GM18909 (cell line): ENCODE results near the gene BLOC1S1.

ENCODE experiments used
- ATAC-seq: cut with Tn5 transposase; IDR thresholded peaks from one replicate; pipeline ENCODE4 v1.9.1; 2021; ENCODE audit warnings: mild to moderate bottlenecking; ENCODE audit not compliant: unreplicated experiment, poor library complexity

BLOC1S1 gene

GRCh38 chr12:55715833-55716581 is at the start of gene BLOC1S1:
BLOC1S1 (plus strand) TSS chr12:55716046; CDS start chr12:55716052, 6 bp downstream.
- peak; percentile 92 for ATAC-seq

DNA sequence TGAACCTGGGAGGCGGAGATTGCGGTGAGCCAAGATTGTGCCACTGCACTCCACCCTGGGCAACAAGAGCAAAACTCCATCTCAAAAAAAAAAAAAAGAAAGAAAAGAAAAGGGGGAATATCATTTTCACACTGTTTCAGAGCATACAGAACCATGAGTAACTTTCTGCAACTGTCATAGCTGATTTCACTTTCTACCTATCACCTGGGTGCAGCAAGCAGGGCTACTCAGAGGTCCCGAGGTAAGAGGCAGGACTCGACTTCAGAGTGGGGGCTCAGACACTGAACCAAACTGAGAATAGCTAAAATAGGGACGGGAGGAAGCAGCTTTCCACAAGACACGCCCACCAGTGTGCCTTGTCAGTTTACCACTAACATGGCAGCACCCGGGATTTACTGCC is 49.3 kb upstream of the BLOC1S1 start:
- no peak for ATAC-seq

- no peak for ATAC-seq
Observed at GRCh38 chr12:55670276-55670675, 45.6 kb upstream of the BLOC1S1 start.

GRCh38 chr12:55671746-55672145 is 44.1 kb upstream of the BLOC1S1 start:
- ATAC-seq = no peak

GRCh38 chr12:55673638-55674037 is 42.2 kb upstream of the BLOC1S1 start:
- peak; percentile 99 for ATAC-seq

GRCh38 chr12:55675666-55676065 is 40.2 kb upstream of the BLOC1S1 start:
- ATAC-seq = no peak

GRCh38 chr12:55676707-55677106 is 39.1 kb upstream of the BLOC1S1 start:
- no peak for ATAC-seq

GRCh38 chr12:55679691-55680090 is 36.2 kb upstream of the BLOC1S1 start:
- ATAC-seq = no peak

DNA sequence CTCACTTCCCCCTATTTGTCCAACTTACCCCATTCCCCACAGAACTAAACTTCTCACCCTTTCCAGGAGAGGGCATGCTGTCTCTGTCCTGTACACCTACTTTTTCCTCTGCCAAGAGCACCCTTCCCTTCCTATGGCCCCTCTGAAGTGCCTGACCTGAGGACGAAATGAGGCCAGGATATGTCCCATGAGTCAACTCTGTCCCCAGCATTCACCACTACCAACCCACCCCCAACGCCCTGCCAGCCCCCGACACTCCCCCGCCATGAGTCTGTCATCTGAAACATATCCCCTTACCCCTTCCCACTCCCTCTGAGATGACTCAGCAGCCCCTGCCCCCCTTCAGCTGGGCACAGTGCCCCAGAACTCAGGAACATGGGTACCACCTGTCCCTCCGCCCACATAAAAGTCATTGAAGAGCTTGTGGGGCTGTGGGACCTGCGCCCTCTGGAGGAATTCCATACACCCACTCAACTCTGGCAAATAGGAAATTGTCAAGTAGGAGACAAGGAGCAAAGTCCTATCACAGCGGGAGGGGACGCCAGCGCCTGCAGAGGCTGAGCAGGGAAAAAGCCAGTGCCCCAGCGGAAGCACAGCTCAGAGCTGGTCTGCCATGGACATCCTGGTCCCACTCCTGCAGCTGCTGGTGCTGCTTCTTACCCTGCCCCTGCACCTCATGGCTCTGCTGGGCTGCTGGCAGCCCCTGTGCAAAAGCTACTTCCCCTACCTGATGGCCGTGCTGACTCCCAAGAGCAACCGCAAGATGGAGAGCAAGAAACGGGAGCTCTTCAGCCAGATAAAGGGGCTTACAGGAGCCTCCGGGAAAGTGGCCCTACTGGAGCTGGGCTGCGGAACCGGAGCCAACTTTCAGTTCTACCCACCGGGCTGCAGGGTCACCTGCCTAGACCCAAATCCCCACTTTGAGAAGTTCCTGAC is 34.4 kb upstream of the BLOC1S1 start:
- peak; percentile 46 for ATAC-seq

DNA sequence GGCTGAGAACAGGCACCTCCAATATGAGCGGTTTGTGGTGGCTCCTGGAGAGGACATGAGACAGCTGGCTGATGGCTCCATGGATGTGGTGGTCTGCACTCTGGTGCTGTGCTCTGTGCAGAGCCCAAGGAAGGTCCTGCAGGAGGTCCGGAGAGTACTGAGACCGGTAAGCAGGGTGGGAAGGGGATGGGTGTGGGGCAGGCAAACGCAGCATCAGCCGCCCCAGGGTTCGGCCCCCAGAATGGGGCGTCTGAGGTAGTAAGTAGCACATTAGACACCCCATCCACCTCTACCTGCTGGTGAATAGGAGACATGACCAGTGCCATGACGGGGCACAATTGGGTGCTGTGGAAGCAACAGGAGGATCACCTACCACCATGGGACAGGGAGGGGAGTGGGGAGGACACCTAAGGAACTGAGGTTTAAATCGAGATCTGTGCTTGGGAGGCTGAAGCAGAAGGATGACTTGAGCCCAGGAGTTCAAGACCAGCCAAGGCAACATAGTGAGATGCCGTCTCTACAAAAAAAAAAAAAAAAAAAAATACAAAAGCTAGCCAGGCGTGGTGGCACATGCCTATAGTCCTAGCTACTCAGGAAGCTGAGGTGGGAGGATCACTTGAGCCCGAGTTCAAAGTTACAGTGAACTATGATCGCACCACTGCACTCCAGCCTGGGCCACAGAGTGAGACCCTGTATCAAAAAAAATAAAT is 33.6 kb upstream of the BLOC1S1 start:
- ATAC-seq = peak; percentile 27

GRCh38 chr12:55683676-55684075 is 32.2 kb upstream of the BLOC1S1 start:
- no peak for ATAC-seq

GRCh38 chr12:55684761-55685370 is 31.0 kb upstream of the BLOC1S1 start:
- ATAC-seq = no peak

DNA sequence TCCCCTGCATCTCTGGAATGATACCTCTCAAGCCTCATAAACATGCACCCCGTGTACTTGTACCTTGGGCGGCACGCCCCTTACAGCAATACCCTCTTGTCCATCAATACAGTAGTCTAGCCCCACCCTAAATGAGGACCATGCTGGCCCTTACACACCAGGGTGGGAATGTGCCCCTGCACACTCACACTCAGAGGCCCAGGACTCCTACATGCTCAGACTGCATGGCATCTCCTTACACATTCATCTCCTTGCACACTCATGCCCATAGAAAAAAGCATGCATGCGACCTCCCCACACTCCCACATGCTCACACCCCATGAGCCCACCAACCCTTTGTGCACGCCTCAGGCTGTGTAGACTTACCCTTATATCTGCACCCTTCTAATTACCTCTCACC is 30.2 kb upstream of the BLOC1S1 start:
- no peak for ATAC-seq

DNA sequence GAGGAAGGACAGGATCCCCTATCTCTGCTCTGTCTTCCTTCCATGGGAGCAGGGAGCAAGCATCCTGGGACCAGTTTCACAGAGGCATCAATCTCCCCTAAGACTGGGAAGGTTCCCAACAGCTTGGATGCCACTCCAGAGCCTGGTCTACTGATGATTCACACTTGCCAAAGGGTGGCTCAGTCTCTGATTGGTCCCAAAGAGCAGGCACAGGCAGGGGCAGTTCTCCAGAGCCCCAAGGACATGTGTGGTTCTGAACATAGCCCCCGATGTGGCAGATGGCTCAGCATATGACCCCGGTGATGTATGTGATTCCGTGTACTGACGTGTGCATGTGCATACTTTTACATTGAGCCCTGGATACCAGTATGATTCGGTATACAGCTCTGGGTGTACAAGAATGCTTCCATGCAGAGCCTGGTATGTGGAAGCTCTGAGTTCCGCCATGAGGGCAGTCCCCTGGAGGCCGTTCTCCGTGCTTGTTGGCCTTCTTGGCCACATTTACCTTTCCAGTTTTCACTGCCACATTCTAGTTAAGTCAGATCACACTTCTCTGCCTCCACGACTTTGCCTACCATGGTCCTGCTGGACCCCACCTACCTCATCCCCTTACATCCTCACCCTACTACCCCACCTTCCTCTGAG is 29.4 kb upstream of the BLOC1S1 start:
- no peak for ATAC-seq

DNA sequence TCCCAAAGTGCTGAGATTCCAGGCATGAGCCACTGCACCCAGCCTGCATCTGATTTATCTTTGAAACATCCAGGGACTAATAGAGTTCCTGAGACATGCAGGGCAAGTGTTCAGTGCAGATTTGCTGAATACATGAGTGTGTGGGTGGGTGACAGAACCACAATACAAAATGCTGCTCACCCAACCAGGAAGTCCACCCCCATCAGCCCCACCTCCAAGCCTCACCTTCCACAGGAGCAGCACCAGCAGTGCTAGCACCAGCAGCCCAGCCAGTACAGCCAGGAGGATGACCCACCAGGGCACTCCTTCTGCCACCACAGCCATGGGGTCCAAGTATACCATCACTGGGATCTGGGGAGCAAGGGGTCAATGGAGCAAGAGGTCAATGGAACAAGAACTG is 28.1 kb upstream of the BLOC1S1 start:
- peak; percentile 61 for ATAC-seq

DNA sequence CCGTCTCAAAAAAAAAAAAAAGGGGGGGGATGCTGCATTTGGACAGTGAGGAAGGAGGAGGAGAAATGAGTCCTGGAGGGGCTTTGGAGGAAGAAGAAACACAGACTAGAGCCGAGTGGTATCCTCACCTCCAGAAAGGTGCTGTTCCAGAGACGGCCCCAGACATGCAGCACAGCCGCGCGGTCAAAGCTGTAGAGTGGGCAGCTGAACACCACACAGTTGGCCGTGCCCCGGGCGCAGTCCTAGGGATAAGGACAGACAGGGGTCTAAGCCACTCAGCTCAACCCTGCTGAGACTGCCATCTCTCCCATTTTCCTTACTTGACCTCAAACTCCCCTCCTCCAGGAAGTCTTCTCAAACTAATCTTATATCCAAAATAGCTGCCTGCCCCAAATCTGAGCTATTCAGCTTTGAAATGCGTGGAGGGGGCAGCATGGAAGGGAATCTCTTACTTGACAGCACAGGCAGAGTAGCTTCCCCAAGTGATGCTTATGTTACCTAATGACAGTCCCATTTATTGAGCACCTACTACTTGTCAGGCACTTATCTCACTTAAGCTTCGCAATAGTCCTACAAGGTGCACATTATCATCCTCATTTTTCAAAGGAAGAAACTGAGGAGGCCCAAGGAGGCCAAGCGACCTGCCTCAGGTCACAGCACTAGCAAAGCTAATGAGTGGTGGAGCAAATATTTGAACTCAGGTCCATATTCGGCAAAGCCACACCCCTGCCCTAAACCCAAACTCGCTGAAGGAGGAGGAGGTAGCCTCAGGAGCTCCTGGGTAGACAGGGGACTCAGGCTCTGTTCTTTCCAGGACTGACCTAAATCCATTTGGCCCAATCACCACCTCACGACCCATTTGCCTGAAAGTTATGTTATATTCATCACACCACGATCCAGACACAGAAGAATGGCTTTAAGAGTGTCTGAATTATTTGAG is 26.9 kb upstream of the BLOC1S1 start:
- no peak for ATAC-seq

DNA sequence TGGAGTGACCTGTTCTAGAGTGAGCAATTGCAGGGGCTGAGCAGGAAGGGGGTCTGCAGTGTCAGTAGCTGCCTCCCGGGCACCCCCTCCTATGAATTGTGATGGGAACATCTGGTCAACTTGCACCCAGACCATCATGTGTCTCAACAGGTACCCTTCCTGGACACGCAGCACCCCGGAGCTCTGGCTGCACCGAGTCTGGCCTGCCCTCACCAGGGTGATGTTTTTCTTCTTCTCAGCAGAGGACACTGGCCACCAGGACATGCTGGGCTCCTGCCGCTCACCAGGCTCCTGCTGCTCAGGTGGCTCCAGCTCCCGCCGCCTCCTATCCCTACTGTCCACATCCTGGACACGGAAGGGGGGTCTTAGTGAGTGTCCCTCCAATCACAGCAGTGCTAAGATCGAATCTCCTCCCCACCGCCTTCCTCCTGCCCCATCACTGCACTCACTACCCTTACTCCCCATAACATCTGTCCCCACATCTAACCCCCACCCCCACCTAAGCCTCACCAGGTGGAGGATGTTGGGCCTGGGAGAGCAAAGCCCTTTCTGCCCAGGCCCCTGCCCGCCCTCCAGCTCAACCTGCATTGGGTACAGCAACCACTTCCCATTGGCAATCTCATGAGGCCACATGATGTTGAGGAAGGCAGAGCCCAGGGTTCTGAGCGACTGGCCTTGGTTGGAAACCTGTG is 23.1 kb upstream of the BLOC1S1 start:
- ATAC-seq = no peak
